GM10248 (cell line): ENCODE results near the gene KDM3B.

Source experiments
- CTCF ChIA-PET: fragments of 300-600 bp; sonication (Branson Sonifier 250); formaldehyde crosslinking; extraction: SDS; loops from one replicate; lab custom pipeline; 2021; ENCODE audit warnings: antibody characterized with exemption; lab: Yijun Ruan, JAX
- POLR2A ChIA-PET: fragments of 350-650 bp; sonication (Branson Sonifier 250); formaldehyde crosslinking; extraction: SDS; loops from one replicate; lab custom pipeline; 2020; ENCODE audit warnings: antibody characterized with exemption; lab: Yijun Ruan, JAX
- DNase-seq: peaks from one replicate; pipeline ENCODE4 v3.0.0; 2012; ENCODE audit errors: extremely low spot score
- TF ChIP-seq, protein P1 (sequence below): IDR thresholded peaks from 2 replicates; pipeline ENCODE4 v1.5.1; 2012; ENCODE audit warnings: mild to moderate bottlenecking, low read depth; ENCODE audit errors: extremely low read depth, missing control alignments, control extremely low read depth

The KDM3B gene

DNA sequence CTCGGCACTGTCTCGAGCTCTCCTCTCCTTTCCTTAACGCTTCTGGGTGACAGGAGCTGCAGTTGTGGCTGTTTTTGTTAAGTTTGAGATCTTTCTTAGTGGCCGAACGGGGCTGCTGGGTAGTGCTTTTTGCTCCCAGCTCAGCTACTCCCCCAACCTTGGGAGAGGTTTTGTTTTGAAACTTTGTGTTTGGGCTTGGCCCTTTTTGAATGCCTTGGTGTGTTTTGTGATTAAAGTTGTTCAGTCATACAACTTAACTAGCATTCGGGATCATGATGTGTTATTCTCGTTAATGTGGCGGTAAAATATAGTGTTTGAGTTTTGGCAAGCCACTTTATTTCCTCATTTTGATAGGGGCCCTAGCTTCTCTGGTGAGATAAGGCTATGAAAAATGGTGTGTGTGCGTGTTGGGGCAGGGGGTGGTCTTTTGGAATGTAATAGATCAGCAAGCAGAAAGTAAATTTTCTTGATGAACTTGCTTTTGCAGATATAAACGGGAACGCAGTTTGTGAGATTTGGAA lies 1.1 kb downstream of the KDM3B start:
- POLR2A ChIA-PET, result interaction anchor here (0.5 to 9.5 kb wide), 7 partner anchors 10 to 400 kb away, joined by 4 to 166 read pairs (median 7); partner anchors contain the start of genes CDC25C, EGR1 and FAM53C
- CTCF ChIA-PET, result interaction anchor here (0.7 to 9.4 kb wide), 38 partner anchors 16 to 209 kb away, joined by 3 to 403 read pairs (median 6); partner anchors contain the start of genes BRD8, CDC23, CDC25C and EGR1
- DNase-seq, result no peak
- TF ChIP-seq, protein P1, sequence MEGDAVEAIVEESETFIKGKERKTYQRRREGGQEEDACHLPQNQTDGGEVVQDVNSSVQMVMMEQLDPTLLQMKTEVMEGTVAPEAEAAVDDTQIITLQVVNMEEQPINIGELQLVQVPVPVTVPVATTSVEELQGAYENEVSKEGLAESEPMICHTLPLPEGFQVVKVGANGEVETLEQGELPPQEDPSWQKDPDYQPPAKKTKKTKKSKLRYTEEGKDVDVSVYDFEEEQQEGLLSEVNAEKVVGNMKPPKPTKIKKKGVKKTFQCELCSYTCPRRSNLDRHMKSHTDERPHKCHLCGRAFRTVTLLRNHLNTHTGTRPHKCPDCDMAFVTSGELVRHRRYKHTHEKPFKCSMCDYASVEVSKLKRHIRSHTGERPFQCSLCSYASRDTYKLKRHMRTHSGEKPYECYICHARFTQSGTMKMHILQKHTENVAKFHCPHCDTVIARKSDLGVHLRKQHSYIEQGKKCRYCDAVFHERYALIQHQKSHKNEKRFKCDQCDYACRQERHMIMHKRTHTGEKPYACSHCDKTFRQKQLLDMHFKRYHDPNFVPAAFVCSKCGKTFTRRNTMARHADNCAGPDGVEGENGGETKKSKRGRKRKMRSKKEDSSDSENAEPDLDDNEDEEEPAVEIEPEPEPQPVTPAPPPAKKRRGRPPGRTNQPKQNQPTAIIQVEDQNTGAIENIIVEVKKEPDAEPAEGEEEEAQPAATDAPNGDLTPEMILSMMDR, result no peak

DNA sequence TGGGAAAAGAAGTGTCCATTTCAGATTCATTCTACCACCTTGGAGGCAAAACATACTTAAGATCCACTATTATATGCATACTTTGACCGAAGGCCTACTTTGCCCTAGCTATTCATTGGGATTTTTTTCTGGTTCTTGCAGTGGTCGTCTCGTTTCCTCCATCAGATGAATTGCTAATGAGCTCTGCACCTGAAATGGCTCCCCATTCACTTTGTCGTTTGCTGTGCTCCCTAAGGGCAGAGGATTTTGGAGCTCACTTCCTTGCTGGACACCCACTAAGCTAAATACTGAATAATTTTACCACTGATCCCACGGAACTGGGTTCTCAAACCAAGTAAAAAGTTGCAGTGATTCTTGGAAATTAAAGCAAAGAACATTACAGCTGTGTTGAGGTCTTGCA lies 1.9 kb downstream of the KDM3B start:
- DNase-seq, result no peak
- TF ChIP-seq, protein P1, result no peak
- POLR2A ChIA-PET, result interaction anchor here (1.0 to 9.5 kb wide), 2 partner anchors 11 to 15 kb away, joined by 5 to 166 read pairs; partner anchors contain the start of gene FAM53C
- CTCF ChIA-PET, result interaction anchor here (0.6 to 9.4 kb wide), 19 partner anchors 16 to 175 kb away, joined by 3 to 403 read pairs (median 6); partner anchors contain the start of genes BRD8, CDC23, CDC25C and FAM53C

DNA sequence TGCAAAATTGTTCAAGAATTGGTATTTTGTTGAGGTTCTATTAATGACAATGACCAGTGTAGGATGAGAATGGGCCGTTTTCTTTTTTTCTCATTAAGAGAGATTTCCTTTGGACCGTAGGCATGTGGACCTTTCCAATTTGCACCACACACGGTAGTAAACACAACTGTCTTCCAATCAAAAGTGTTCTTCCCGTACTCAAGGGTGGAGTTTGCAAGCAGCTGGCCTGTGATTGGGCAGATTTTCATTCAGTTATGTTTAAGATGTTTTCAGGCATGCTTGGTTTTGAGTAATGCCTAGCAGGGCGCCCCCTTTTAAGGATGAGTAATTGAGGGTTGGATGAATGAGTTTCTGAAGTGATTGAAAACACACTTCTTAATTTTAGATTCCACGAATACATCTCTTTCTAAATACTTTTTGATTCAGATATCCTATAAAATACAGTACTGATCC lies 2.5 kb downstream of the KDM3B start:
- TF ChIP-seq, protein P1, result no peak
- POLR2A ChIA-PET, result interaction anchor here (0.7 to 9.5 kb wide), 2 partner anchors 16 to 399 kb away, joined by 3 to 166 read pairs; partner anchors contain the start of gene FAM53C
- CTCF ChIA-PET, result interaction anchor here (0.6 to 9.4 kb wide), 12 partner anchors 15 to 176 kb away, joined by 3 to 403 read pairs (median 10); partner anchors contain the start of genes BRD8, CDC23, CDC25C and FAM53C
- DNase-seq, result peak; percentile 68

DNA sequence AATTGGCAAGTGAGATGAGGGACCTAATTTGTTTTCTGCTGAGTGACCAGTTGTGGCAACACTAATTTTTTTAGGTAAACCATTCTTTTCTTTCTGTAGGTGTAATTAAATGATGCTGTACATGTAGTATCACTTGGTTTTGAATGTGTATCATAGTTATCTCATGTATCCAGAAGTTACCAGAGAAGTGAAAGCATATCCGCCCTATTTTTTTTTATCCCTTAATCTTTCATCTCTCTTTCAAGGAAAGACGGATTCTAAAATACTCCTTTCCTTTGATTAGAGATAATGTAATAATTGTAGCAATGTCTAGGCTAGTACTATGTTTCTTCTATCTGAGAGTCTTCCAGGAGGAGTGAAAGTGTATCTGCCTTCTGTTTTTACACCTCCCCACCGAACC lies 7.1 kb downstream of the KDM3B start:
- DNase-seq, result no peak
- POLR2A ChIA-PET, result no interaction called here
- TF ChIP-seq, protein P1, result no peak
- CTCF ChIA-PET, result no interaction called here

DNA sequence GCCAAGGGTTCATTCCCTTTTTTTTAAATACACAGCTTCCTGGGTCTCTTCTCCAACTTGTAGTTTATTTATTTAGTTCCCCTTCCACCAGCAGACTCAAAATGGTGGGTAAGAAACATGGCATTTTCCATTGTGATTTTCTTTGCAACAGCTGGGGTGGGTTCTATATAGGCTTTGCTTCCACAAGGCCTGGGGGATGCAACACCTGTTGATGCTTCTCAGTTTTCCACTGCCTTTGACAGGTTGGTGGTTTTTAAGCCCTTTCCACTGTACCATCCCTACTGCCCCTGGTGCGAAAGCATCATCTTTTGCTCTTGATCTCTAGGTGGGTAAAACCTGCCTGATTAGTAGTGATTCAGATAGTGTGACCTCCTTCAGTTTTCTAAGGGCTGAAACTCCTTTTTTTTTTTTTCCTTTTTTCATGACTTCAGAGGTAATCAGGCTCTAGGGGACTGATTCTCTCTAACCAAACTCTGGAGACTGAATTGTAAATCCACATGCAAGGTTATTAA lies 8.5 kb downstream of the KDM3B start:
- POLR2A ChIA-PET, result interaction anchor here (0.6 to 0.7 kb wide), 3 partner anchors 8 to 54 kb away, joined by 3 to 7 read pairs (median 3); no protein-coding TSS in a partner anchor
- DNase-seq, result no peak
- TF ChIP-seq, protein P1, result no peak
- CTCF ChIA-PET, result interaction anchor here (2.0 kb wide), 1 partner anchor 9 kb away, joined by 9 read pairs; the partner anchor contains the start of gene KDM3B

DNA sequence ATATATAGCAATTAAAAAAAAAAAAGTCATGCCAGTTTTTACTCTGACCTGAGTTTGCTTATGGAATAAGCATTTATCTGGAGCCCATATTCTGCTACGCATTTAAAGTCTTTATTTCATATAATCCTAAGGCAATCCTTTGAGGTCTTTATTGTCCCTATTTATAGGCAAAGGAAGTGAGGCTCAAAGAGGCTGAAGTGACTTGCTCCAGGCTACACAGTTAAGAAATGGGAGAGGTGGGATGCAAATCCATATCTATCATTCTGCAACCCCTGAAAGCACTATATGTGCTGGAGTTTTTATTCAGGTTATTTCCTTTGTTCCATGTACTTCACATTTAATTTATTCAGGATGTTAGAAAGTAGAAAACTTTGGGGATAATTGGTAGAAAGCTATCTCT lies 12.1 kb downstream of the KDM3B start:
- ChIA-PET CTCF (interaction anchor here (13.9 kb wide), 1 partner anchor 10 kb away, joined by 238 read pairs; the partner anchor contains the start of gene KDM3B), POLR2A (no interaction called here)
- DNase-seq, result no peak
- TF ChIP-seq, protein P1, result no peak
